Neural crest cell (in vitro differentiated cells): ENCODE results near the gene SCRN3. TPM values are rescaled to one million over a fixed set of nuclear protein-coding genes. Genes with fewer than 3 reads are reported as not detected.

ENCODE experiments used
- DNase-seq: peaks from one replicate; pipeline ENCODE4 v3.0.0; 2021; ENCODE audit warnings: low read depth, mixed read lengths, low spot score
- H3K27ac Mint-ChIP-seq: one replicate; pipeline ENCODE4 v1.8.0; 2021; ENCODE audit warnings: mild to moderate bottlenecking, mixed read lengths; ENCODE audit not compliant: unreplicated experiment
- H3K27me3 Mint-ChIP-seq: 2 replicates; pipeline ENCODE4 v1.8.0; 2021; ENCODE audit warnings: low read depth, mild to moderate bottlenecking, mixed read lengths
- H3K36me3 Mint-ChIP-seq: 2 replicates; pipeline ENCODE4 v1.8.0; 2021; ENCODE audit warnings: low read depth, mild to moderate bottlenecking, mixed read lengths
- H3K4me1 Mint-ChIP-seq: 2 replicates; pipeline ENCODE4 v1.8.0; 2021; ENCODE audit warnings: mixed read lengths
- H3K4me3 Mint-ChIP-seq: one replicate; pipeline ENCODE4 v1.8.0; 2021; ENCODE audit warnings: mild to moderate bottlenecking, mixed read lengths
- H3K9me3 Mint-ChIP-seq: 2 replicates; pipeline ENCODE4 v1.8.0; 2021; ENCODE audit warnings: mixed read lengths
- total RNA-seq: library from RNA; stranded (reverse); gene quantifications from 2 replicates; pipeline ENCODE4 v1.2.1, GENCODE V29; 2021
- TF ChIP-seq, protein P1 (sequence below): fragments of 200-600 bp; sonication (generic); conservative IDR thresholded peaks from 2 replicates; pipeline ENCODE4 v1.5.0; 2021; ENCODE audit warnings: antibody characterized with exemption, mild to moderate bottlenecking

Gene SCRN3
- total RNA-seq, 1 donor from 2014 or later, result 30.9 TPM

DNA sequence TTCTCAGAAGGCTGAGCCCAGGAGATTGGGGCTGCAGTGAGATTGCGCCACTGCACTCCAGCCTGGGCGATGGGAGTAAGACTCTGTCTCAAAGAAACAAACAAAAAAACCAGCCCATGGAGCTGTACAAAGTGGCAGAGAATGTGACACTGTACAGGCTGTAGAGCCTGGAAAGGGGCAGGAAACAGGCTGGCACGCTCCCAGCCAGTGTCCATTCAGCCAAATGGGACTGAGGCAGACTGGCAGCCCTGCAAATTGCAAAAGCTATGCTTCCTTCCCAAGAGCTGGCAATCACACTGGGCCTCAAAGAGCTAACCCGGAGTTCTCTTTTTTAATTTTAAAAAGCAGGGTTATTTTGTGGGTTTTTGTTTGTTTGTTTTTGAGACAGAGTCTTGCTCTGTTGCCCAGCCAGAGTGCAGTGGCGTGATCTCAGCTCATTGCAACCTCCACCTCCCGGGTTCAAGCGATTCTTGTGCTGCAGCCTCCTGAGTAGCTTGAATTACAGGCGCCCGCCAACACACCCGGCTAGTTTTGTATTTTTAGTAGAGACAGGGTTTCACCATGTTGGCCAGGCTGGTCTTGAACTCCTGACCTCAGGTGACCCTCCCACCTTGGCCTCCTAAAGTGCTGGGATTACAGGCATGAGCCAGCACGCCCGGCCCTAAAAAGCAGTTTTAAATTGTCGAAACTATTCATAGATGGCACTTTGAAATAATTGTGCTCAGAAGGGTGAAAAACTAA is 42.8 kb downstream of the SCRN3 start:
- Mint-ChIP-seq H3K27ac (no peak overlapping the region), H3K27me3 (no peaks in the 10 kb centered on the region), H3K36me3 (peaks cover 4% of the 10 kb centered on the region)

DNA sequence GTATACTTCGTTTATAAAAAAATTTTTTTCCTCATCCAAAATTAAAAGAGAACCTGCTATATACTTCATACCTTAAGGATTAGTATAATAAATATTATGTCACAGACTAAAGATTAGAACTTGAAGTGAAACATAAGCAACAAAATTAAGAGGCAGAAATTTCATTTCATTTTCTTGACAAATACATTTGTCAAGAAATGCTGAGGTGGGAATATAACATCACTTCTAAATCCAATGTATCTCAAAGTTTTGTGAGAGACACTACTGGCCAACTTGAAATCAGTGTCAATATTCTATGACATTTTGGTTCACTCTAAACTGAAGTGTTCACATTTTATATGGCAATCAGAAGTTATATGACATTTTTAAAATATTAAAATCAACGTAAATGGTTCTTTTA is 43.8 kb downstream of the SCRN3 start:
- Mint-ChIP-seq H3K4me1 (no peaks in the 10 kb centered on the region), H3K4me3 (no peak overlapping the region), H3K9me3 (no peaks in the 10 kb centered on the region), H3K27me3 (no peaks in the 10 kb centered on the region), H3K36me3 (peaks cover 2% of the 10 kb centered on the region), H3K27ac (no peak overlapping the region)
- DNase-seq, result no peak
- TF ChIP-seq, protein P1, sequence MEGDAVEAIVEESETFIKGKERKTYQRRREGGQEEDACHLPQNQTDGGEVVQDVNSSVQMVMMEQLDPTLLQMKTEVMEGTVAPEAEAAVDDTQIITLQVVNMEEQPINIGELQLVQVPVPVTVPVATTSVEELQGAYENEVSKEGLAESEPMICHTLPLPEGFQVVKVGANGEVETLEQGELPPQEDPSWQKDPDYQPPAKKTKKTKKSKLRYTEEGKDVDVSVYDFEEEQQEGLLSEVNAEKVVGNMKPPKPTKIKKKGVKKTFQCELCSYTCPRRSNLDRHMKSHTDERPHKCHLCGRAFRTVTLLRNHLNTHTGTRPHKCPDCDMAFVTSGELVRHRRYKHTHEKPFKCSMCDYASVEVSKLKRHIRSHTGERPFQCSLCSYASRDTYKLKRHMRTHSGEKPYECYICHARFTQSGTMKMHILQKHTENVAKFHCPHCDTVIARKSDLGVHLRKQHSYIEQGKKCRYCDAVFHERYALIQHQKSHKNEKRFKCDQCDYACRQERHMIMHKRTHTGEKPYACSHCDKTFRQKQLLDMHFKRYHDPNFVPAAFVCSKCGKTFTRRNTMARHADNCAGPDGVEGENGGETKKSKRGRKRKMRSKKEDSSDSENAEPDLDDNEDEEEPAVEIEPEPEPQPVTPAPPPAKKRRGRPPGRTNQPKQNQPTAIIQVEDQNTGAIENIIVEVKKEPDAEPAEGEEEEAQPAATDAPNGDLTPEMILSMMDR, result no peak

More for the DNA sequence above, 42.8 kb downstream of the SCRN3 start:
- no peaks in the 10 kb centered on the region for H3K4me1 Mint-ChIP-seq
- no peak overlapping the region for H3K4me3 Mint-ChIP-seq
- no peak for DNase-seq
- no peaks in the 10 kb centered on the region for H3K9me3 Mint-ChIP-seq
- TF ChIP-seq, protein P1, result no peak

DNA sequence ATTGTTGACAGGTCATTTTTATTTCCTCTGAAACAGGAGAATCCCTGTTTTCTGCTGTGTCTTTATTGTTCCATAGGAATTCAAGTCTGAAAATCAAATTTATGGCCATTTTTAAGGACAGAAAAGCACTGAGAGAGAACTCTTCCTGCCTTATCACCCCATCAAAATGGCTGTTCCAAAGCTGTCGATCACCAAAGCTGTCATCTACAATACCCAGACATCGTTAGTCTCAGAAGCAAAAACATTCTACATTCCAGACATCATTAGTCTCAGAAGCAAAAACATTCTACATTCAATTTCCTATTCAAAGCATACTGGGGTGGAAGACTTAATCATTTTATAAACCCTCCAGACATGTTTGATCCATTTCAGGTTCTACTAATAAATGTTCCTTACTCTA is 44.4 kb downstream of the SCRN3 start:
- Mint-ChIP-seq H3K9me3 (no peaks in the 10 kb centered on the region), H3K4me3 (no peak overlapping the region), H3K36me3 (peaks cover 2% of the 10 kb centered on the region), H3K27me3 (no peaks in the 10 kb centered on the region), H3K4me1 (no peaks in the 10 kb centered on the region), H3K27ac (no peak overlapping the region)
- DNase-seq, result no peak
- TF ChIP-seq, protein P1, result no peak

DNA sequence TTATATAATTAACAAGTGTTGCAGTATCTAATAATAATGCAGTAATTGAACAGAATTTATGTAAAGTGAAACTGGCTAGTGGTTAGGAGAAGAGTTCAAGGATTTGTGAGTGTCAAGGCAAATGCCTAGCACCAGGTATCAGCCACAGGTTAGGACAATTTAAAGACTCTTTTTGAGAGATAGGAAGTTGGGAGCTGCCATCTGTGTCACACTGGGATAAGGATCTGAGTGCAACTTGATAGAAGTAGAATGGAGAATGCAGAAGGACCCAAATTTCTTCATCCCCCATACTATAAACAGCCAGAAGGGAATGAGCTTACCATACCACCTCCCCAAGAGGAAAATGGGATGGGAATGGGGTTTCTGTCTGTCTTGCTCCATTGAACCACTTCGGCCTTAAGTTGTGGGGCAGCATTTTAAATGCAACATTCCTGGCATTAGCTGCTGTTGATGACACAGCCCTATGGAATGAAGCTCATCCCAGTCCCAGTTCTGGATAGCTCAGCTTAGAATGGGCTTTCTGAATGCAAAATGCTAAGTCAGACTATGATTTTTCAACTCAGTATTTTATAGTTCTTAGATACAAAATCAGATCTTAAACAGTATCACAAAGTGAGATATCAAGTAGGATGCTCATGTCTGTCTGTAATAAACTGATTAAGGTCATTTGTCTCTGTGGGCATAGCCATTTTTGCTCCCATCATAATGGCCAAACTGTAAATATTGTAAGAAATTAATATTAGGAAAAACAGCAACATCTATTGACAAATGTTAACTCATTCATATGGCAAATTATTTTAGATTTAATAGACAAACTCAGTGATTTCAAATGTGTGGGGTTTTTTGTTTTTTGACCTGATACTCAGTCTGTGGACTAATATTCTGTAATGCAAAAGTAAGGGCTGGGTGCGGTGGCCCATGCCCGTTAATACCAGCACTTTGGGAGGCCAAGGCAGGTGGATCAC is 47.3 kb downstream of the SCRN3 start:
- H3K27ac Mint-ChIP-seq, result no peak overlapping the region
- no peaks in the 10 kb centered on the region for H3K27me3 Mint-ChIP-seq
- TF ChIP-seq, protein P1, result no peak
- H3K4me3 Mint-ChIP-seq, result no peak overlapping the region
- H3K36me3 Mint-ChIP-seq, result no peaks in the 10 kb centered on the region
- no peaks in the 10 kb centered on the region for H3K4me1 Mint-ChIP-seq
- no peak for DNase-seq
- no peaks in the 10 kb centered on the region for H3K9me3 Mint-ChIP-seq

GRCh38 chr2:174444761-174445160 is 49.2 kb downstream of the SCRN3 start:
- Mint-ChIP-seq H3K36me3 (no peaks in the 10 kb centered on the region), H3K4me1 (no peaks in the 10 kb centered on the region), H3K27ac (no peak overlapping the region), H3K4me3 (no peak overlapping the region), H3K27me3 (no peaks in the 10 kb centered on the region), H3K9me3 (no peaks in the 10 kb centered on the region)
- TF ChIP-seq, protein P1, result no peak
- DNase-seq, result no peak
